ENCODE measurements around the gene RTN4RL1. TPM values are rescaled to one million over a fixed set of nuclear protein-coding genes. Genes with fewer than 3 reads are reported as not detected.

The RTN4RL1 gene
- total and polyA plus RNA-seq, 2 of the 4 experiments (the other 2 are of a cell fraction), result under 0.01 to 0.03 TPM

DNA sequence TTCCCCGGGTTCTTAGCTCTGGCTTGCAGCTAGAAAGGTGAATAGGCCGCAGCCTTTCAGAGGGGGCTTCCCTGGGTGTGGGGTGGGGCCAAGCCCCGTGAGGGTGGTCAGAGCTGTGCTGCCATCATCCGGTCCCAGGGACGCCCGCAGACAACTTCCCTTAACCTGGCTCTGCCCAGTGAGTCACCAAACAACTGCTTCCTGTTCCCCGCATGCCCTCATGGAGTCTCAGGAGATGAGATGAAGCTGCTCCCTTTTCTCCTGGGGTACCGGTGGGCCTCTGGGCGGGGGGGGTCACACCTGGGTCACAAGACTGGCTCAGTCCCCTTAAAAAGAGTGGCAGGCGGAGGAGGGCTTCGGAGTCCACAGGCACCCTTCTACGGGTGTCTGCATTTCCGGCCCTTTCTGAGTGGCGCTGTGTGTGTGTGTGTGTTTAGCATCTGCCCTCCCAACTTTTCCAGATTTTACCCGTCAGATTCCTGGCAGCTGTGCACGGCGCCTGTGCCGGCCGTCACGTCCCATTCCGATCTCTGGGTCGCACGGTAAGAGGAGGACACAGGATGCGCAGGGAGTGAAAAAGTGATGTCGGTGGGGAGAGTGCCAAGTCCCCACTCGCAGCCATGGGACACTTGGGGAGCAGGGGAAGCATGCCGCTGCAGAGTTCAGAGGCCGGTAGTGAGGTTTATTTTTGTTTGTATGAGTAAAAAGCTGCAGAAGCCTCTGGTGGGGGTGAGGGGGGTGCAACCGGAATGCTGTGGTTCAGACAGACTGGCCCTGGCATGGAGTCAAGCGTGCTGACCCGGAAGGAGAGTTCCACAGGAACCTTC, 46.5 kb upstream of the RTN4RL1 start (continued):
- TF ChIP-seq RCOR1 (IDR thresholded peaks at IDR 0.05; ENCODE audit: insufficient replicate concordance, low read length), result peak; percentile 13
- no peak for TF ChIP-seq CHD1 (IDR thresholded peaks at IDR 0.05; ENCODE audit: low read depth, low read length)
- no peak for TF ChIP-seq CEBPB (IDR thresholded peaks at IDR 0.05; ENCODE audit: low read depth, low read length)

DNA sequence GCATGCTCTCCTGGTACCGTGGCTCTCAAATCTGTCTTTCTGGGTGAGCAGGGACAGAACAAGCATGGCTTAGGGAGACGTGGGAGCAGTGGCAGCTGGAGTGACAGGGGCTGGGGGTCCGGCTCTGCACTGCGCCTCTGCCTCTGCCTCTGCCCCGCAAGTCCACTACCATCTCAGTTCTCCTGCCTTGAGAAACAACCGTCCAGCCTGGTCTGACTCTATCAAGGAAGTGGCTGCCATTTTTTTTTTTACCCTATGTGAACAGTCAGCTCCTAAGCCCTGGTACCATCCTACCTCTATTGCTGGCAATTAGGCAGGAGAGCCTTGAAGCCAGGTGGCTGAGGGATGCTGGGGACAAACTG, 45.9 kb upstream of the RTN4RL1 start:
- H4K91ac ChIP-seq (ENCODE audit: insufficient read depth, low read depth, low read length), result peak overlapping the region; percentile 100
- 100% methylated on average over 1 of the region's 6 CpGs; no CpG with 5 or more reads in 1 of the 2 experiments for WGBS, 2 experiments (ENCODE audit: extremely low coverage in 2 of 2, insufficient read length in 1 of 2)
- no peak overlapping the region for H3K4me3 ChIP-seq (ENCODE audit: insufficient read depth, low read depth, low read length)
- no peaks in the 10 kb centered on the region for H3K27me3 ChIP-seq (ENCODE audit: control insufficient read depth, insufficient read depth, low read length)
- intact Hi-C loops (cut with micrococcal nuclease) (no loop called here), dilution Hi-C loops (cut with HindIII; ENCODE audit: low sequenced_read_pairs, unreplicated experiment) (no loop called here), in situ Hi-C loops (cut with MboI; ENCODE audit: low sequenced_read_pairs) (no loop called here)
- H2AFZ ChIP-seq (replicated peaks; ENCODE audit: low read length, poor library complexity), result peak overlapping the region; percentile 87
- H2AK9ac ChIP-seq (replicated peaks; ENCODE audit: low read depth, low read length, poor library complexity), result peak overlapping the region; percentile 98
- TF ChIP-seq RCOR1 (IDR thresholded peaks at IDR 0.05; ENCODE audit: insufficient replicate concordance, low read length) (no peak), RAD21 (IDR thresholded peaks at IDR 0.05; ENCODE audit: low read length) (no peak), MAZ (IDR thresholded peaks at IDR 0.05; ENCODE audit: borderline replicate concordance, low read depth, low read length) (no peak), BHLHE40 (IDR thresholded peaks at IDR 0.05; ENCODE audit: low read depth, low read length) (no peak), MAFK (IDR thresholded peaks at IDR 0.05; ENCODE audit: low read depth, low read length) (no peak), NFE2L2 (IDR thresholded peaks at IDR 0.05; ENCODE audit: low read depth, low read length) (no peak), RFX5 (IDR thresholded peaks at IDR 0.05; ENCODE audit: low read depth, low read length) (no peak)
- TF ChIP-seq, protein P1, sequence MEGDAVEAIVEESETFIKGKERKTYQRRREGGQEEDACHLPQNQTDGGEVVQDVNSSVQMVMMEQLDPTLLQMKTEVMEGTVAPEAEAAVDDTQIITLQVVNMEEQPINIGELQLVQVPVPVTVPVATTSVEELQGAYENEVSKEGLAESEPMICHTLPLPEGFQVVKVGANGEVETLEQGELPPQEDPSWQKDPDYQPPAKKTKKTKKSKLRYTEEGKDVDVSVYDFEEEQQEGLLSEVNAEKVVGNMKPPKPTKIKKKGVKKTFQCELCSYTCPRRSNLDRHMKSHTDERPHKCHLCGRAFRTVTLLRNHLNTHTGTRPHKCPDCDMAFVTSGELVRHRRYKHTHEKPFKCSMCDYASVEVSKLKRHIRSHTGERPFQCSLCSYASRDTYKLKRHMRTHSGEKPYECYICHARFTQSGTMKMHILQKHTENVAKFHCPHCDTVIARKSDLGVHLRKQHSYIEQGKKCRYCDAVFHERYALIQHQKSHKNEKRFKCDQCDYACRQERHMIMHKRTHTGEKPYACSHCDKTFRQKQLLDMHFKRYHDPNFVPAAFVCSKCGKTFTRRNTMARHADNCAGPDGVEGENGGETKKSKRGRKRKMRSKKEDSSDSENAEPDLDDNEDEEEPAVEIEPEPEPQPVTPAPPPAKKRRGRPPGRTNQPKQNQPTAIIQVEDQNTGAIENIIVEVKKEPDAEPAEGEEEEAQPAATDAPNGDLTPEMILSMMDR (conservative IDR thresholded peaks at IDR 0.05; ENCODE audit: low read depth, low read length), result no peak
- TF ChIP-seq, protein P2, sequence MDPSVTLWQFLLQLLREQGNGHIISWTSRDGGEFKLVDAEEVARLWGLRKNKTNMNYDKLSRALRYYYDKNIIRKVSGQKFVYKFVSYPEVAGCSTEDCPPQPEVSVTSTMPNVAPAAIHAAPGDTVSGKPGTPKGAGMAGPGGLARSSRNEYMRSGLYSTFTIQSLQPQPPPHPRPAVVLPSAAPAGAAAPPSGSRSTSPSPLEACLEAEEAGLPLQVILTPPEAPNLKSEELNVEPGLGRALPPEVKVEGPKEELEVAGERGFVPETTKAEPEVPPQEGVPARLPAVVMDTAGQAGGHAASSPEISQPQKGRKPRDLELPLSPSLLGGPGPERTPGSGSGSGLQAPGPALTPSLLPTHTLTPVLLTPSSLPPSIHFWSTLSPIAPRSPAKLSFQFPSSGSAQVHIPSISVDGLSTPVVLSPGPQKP (IDR thresholded peaks at IDR 0.05; ENCODE audit: borderline replicate concordance, low read depth, low read length), result no peak
- H3K56ac ChIP-seq (ENCODE audit: extremely low read depth, insufficient read depth, low read length), result peak overlapping the region; percentile 90
- no peaks in the 10 kb centered on the region for H4K20me1 ChIP-seq (ENCODE audit: insufficient read depth, low read length)
- no TSS peak for BruUV-seq (replicated peaks)
- DNase-seq, result no peak
- H3K23ac ChIP-seq (ENCODE audit: low read depth, low read length), result peak overlapping the region; percentile 99
- H4K8ac ChIP-seq (ENCODE audit: low read depth in 2 of 2, low read length in 2 of 2), result peak overlapping the region; percentile 90 to 99
- peak overlapping the region; percentile 100 for H2BK15ac ChIP-seq (ENCODE audit: low read depth, low read length)
- peak overlapping the region; percentile 100 for H2AK5ac ChIP-seq (ENCODE audit: low read depth, low read length)
- peaks cover 32 to 63% of the 10 kb centered on the region in 2 experiments for H3K79me1 ChIP-seq (ENCODE audit: low read depth in 1 of 2, low read length in 2 of 2)
- H3K4me2 ChIP-seq (ENCODE audit: low read depth, low read length), result no peak overlapping the region
- peaks cover 63% of the 10 kb centered on the region for H3K4me1 ChIP-seq (ENCODE audit: control insufficient read depth, insufficient read depth, low read length)
- ATAC-seq (ENCODE audit: low read depth), result no peak
- peak overlapping the region; percentile 97 for H2BK20ac ChIP-seq (ENCODE audit: low read depth, low read length)
- POLR2A ChIA-PET (ENCODE audit: unreplicated experiment), result no interaction called here
- peaks cover 46% of the 10 kb centered on the region for H3K9me1 ChIP-seq (ENCODE audit: insufficient read depth, low read length)
- peak overlapping the region; percentile 94 for H2BK5ac ChIP-seq (ENCODE audit: low read depth, low read length, poor library complexity, severe bottlenecking)
- peaks cover 8% of the 10 kb centered on the region for H3K36me3 ChIP-seq (ENCODE audit: control insufficient read depth, insufficient read depth, low read length)
- H4K5ac ChIP-seq (ENCODE audit: low read depth, low read length), result peak overlapping the region; percentile 90
- H3K9ac ChIP-seq (ENCODE audit: low read depth, low read length), result peak overlapping the region; percentile 45
- peak overlapping the region; percentile 93 for H3K27ac ChIP-seq (ENCODE audit: insufficient read depth, low read length)
- H3K9me3 ChIP-seq (ENCODE audit: control insufficient read depth, insufficient read depth, low read length), result no peaks in the 10 kb centered on the region
- H3K18ac ChIP-seq (ENCODE audit: low read depth, low read length), result peak overlapping the region; percentile 93
- H3K4ac ChIP-seq (ENCODE audit: low read depth, low read length), result peak overlapping the region; percentile 100
- H2BK120ac ChIP-seq (ENCODE audit: low read depth, low read length), result peak overlapping the region; percentile 99
- CTCF ChIA-PET, result interaction anchor here (1.3 kb wide), 1 partner anchor 16 kb away, joined by 5 read pairs; the partner anchor contains the start of gene HIC1
- H3K14ac ChIP-seq (replicated peaks; ENCODE audit: low read depth, low read length), result peak overlapping the region; percentile 99
